IMR-90 (cell line): ENCODE measurements around the gene LRRC3C. TPM values are rescaled to one million over a fixed set of nuclear protein-coding genes. Genes with fewer than 3 reads are reported as not detected.

Experiments
- ATAC-seq: fragments of 200-7000 bp; cut with Tn5 transposase; 2 replicates; pipeline ENCODE4 v1.9.1; 2020; ENCODE audit warnings: low read depth, mild to moderate bottlenecking, moderate library complexity
- BruUV-seq: library from RNA; stranded (reverse); fragments of 400-500 nt; replicated peaks from 2 replicates; lab custom pipeline; 2021; lab: Mats Ljungman, UMichigan
- CTCF ChIA-PET: fragments of 300-600 bp; formaldehyde crosslinking; extraction: SDS; loops from one replicate; lab custom pipeline; 2021; ENCODE audit warnings: antibody characterized with exemption; lab: Yijun Ruan, JAX
- POLR2A ChIA-PET: fragments of 300-600 bp; sonication (Branson Sonifier 250); formaldehyde crosslinking; loops from one replicate; lab custom pipeline; 2022; ENCODE audit warnings: antibody characterized with exemption; ENCODE audit not compliant: unreplicated experiment; lab: Charles Lee
- DNase-seq: peaks from one replicate; pipeline ENCODE4 v3.0.0; 2013
- H2AFZ ChIP-seq: replicated peaks from 2 replicates; pipeline ENCODE3; 2013; ENCODE audit warnings: low read length, mild to moderate bottlenecking; ENCODE audit not compliant: poor library complexity
- H2AK5ac ChIP-seq: 2 replicates; pipeline ENCODE4 v1.6.1; 2013; ENCODE audit warnings: low read depth, low read length, inconsistent platforms
- H2AK9ac ChIP-seq: replicated peaks from 2 replicates; pipeline ENCODE3; 2013; ENCODE audit warnings: mild to moderate bottlenecking, low read depth, low read length, moderate library complexity; ENCODE audit not compliant: poor library complexity
- H2BK120ac ChIP-seq: 2 replicates; pipeline ENCODE4 v1.6.1; 2013; ENCODE audit warnings: low read depth, low read length, inconsistent platforms
- H2BK15ac ChIP-seq: 3 replicates; pipeline ENCODE4 v1.6.1; 2013; ENCODE audit warnings: low read depth, low read length, inconsistent platforms
- H2BK20ac ChIP-seq: 2 replicates; pipeline ENCODE4 v1.6.1; 2013; ENCODE audit warnings: low read depth, mild to moderate bottlenecking, inconsistent platforms, low read length, moderate library complexity
- H2BK5ac ChIP-seq: 2 replicates; pipeline ENCODE4 v1.6.1; 2013; ENCODE audit warnings: mild to moderate bottlenecking, low read depth, low read length, inconsistent platforms; ENCODE audit not compliant: poor library complexity, severe bottlenecking
- H3K14ac ChIP-seq: replicated peaks from 2 replicates; pipeline ENCODE4 v1.6.1; 2013; ENCODE audit warnings: low read depth, low read length, inconsistent platforms
- H3K18ac ChIP-seq: 2 replicates; pipeline ENCODE4 v1.6.1; 2013; ENCODE audit warnings: low read depth, low read length, control low read depth
- H3K23ac ChIP-seq: 2 replicates; pipeline ENCODE4 v1.6.1; 2013; ENCODE audit warnings: low read depth, low read length, inconsistent platforms
- H3K27ac ChIP-seq: 2 replicates; pipeline ENCODE4 v1.5.1; 2013; ENCODE audit warnings: mild to moderate bottlenecking, control low read depth, low read length; ENCODE audit not compliant: insufficient read depth
- H3K27me3 ChIP-seq: 2 replicates; pipeline ENCODE4 v1.6.1; 2013; ENCODE audit warnings: low read length; ENCODE audit not compliant: control insufficient read depth, insufficient read depth
- H3K36me3 ChIP-seq: 2 replicates; pipeline ENCODE4 v1.6.1; 2013; ENCODE audit warnings: low read length, mixed read lengths; ENCODE audit not compliant: control insufficient read depth, insufficient read depth
- H3K4ac ChIP-seq: 2 replicates; pipeline ENCODE4 v1.6.1; 2013; ENCODE audit warnings: low read depth, low read length, inconsistent platforms
- H3K4me1 ChIP-seq: 2 replicates; pipeline ENCODE4 v1.6.1; 2013; ENCODE audit warnings: low read length, mixed read lengths; ENCODE audit not compliant: control insufficient read depth, insufficient read depth
- H3K4me2 ChIP-seq: 2 replicates; pipeline ENCODE4 v1.6.1; 2013; ENCODE audit warnings: low read depth, mild to moderate bottlenecking, control low read depth, low read length, moderate library complexity
- H3K4me3 ChIP-seq: 2 replicates; pipeline ENCODE4 v1.5.1; 2013; ENCODE audit warnings: low read depth, mild to moderate bottlenecking, control low read depth, low read length, moderate library complexity; ENCODE audit not compliant: insufficient read depth
- H3K56ac ChIP-seq: 2 replicates; pipeline ENCODE4 v1.6.1; 2013; ENCODE audit warnings: low read length, inconsistent platforms; ENCODE audit not compliant: insufficient read depth; ENCODE audit errors: extremely low read depth
- H3K79me1 ChIP-seq, 2 experiments: 2 replicates each; pipeline ENCODE4 v1.6.1; 2013; ENCODE audit warnings: low read length in 2 of 2, inconsistent platforms in 1 of 2, low read depth in 1 of 2
- H3K9ac ChIP-seq: 2 replicates; pipeline ENCODE4 v1.6.1; 2013; ENCODE audit warnings: low read depth, low read length, control low read depth
- H3K9me1 ChIP-seq: 2 replicates; pipeline ENCODE4 v1.6.1; 2013; ENCODE audit warnings: low read length, inconsistent platforms; ENCODE audit not compliant: insufficient read depth
- H3K9me3 ChIP-seq: 2 replicates; pipeline ENCODE4 v1.6.1; 2013; ENCODE audit warnings: low read length; ENCODE audit not compliant: control insufficient read depth, insufficient read depth
- H4K20me1 ChIP-seq: 2 replicates; pipeline ENCODE4 v1.6.1; 2013; ENCODE audit warnings: low read length, inconsistent platforms; ENCODE audit not compliant: insufficient read depth
- H4K5ac ChIP-seq: 2 replicates; pipeline ENCODE4 v1.6.1; 2013; ENCODE audit warnings: mild to moderate bottlenecking, low read depth, low read length, control low read depth
- H4K8ac ChIP-seq, 2 experiments: 2 replicates each; pipeline ENCODE4 v1.6.1; 2013; ENCODE audit warnings: low read depth in 2 of 2, low read length in 2 of 2, control low read depth in 1 of 2, inconsistent platforms in 1 of 2
- H4K91ac ChIP-seq: 2 replicates; pipeline ENCODE4 v1.6.1; 2013; ENCODE audit warnings: low read depth, low read length, inconsistent platforms; ENCODE audit not compliant: insufficient read depth
- BHLHE40 ChIP-seq: fragments of 150-350 bp; IDR thresholded peaks from 2 replicates; pipeline ENCODE4 v1.6.1; 2016; ENCODE audit warnings: mild to moderate bottlenecking, low read depth, low read length
- CEBPB ChIP-seq: IDR thresholded peaks from 2 replicates; pipeline ENCODE4 v1.6.1; 2012; ENCODE audit warnings: low read depth, low read length, improper control_type of control experiment
- ELK1 ChIP-seq: fragments of 150-350 bp; IDR thresholded peaks from 2 replicates; pipeline ENCODE4 v1.6.1; 2016; ENCODE audit warnings: low read depth, mild to moderate bottlenecking, low read length, moderate library complexity, borderline replicate concordance
- FOS ChIP-seq: fragments of 150-350 bp; IDR thresholded peaks from 2 replicates; pipeline ENCODE4 v1.6.1; 2016; ENCODE audit warnings: low read depth, low read length
- MAFK ChIP-seq: IDR thresholded peaks from 2 replicates; pipeline ENCODE4 v1.6.1; 2012; ENCODE audit warnings: low read depth, low read length, improper control_type of control experiment
- MAZ ChIP-seq: IDR thresholded peaks from 2 replicates; pipeline ENCODE4 v1.6.1; 2012; ENCODE audit warnings: low read depth, mild to moderate bottlenecking, low read length, improper control_type of control experiment, moderate library complexity, borderline replicate concordance
- MXI1 ChIP-seq: IDR thresholded peaks from 2 replicates; pipeline ENCODE4 v1.6.1; 2012; ENCODE audit warnings: low read depth, mild to moderate bottlenecking, low read length, moderate library complexity, borderline replicate concordance
- RAD21 ChIP-seq: IDR thresholded peaks from 2 replicates; pipeline ENCODE4 v1.6.1; 2012; ENCODE audit warnings: low read length, improper control_type of control experiment
- RCOR1 ChIP-seq: IDR thresholded peaks from 2 replicates; pipeline ENCODE4 v1.6.1; 2012; ENCODE audit warnings: mild to moderate bottlenecking, low read length, improper control_type of control experiment; ENCODE audit not compliant: insufficient replicate concordance
- RFX5 ChIP-seq: IDR thresholded peaks from 2 replicates; pipeline ENCODE4 v1.8.0; 2012; ENCODE audit warnings: low read depth, mild to moderate bottlenecking, low read length, moderate library complexity
- WGBS, 2 experiments: methylation state at CpG; one replicate each; pipeline versions ENCODE4 v1.1.5 to v1.1.7; 2013; ENCODE audit warnings: missing lambda C conversion rate in 2 of 2; ENCODE audit not compliant: insufficient read length in 1 of 2; ENCODE audit errors: extremely low coverage in 2 of 2; 5-methylcytosine and 5-hydroxymethylcytosine counted together
- dilution Hi-C: fragments of 300-500 bp; cut with HindIII; formaldehyde crosslinking; loops from one replicate; pipeline ENCODE4 v1.14.3; 2018; ENCODE audit warnings: low sequenced_read_pairs; ENCODE audit not compliant: unreplicated experiment
- in situ Hi-C: fragments of 300-500 bp; cut with MboI; formaldehyde crosslinking; loops from 3 replicates; pipeline ENCODE4 v1.14.3; 2019; ENCODE audit warnings: low sequenced_read_pairs, inconsistent platforms, mixed read lengths
- intact Hi-C: fragments of 100-400 bp; cut with micrococcal nuclease; formaldehyde crosslinking; loops from 2 replicates; pipeline ENCODE4 v1.10.0; 2022
- polyA plus RNA-seq, 3 experiments: library from polyadenylated mRNA; depleted of rRNA; stranded (reverse); fragments of >200 nt; gene quantifications; 2 replicates each; pipeline ENCODE4 v1.2.3, GENCODE V29; 2012; ENCODE audit warnings: low replicate concordance in 1 of 3
- total RNA-seq: library from RNA; depleted of rRNA; stranded (reverse); fragments of >200 nt; gene quantifications from 2 replicates; pipeline ENCODE4 v1.2.3, GENCODE V29; 2012

The LRRC3C gene
- total and polyA plus RNA-seq, 2 of the 4 experiments (the other 2 are of a cell fraction): not detected

GRCh38 chr17:39949028-39949427 is 21.5 kb downstream of the LRRC3C start:
- WGBS, 2 experiments: 80% methylated on average over 1 of the region's 2 CpGs; no CpG with 5 or more reads in 1 of the 2 experiments
- no peak overlapping the region for H2AFZ ChIP-seq
- no TSS peak for BruUV-seq
- H3K4me3 ChIP-seq: no peak overlapping the region
- no peak for TF ChIP-seq ELK1
- no peak for TF ChIP-seq MAZ
- TF ChIP-seq RFX5: no peak
- TF ChIP-seq FOS: no peak
- no peak for TF ChIP-seq MAFK
- no peak for TF ChIP-seq MXI1
- TF ChIP-seq RCOR1: no peak
- no peak for TF ChIP-seq CEBPB
- no peak for TF ChIP-seq RAD21
- TF ChIP-seq BHLHE40: no peak
- no peak overlapping the region for H2BK20ac ChIP-seq
- H3K23ac ChIP-seq: no peak overlapping the region
- H3K9ac ChIP-seq: no peak overlapping the region
- no peak overlapping the region for H3K56ac ChIP-seq
- peaks cover 0 to 4% of the 10 kb centered on the region in 2 experiments; a peak in 1 of 4 replicates for H3K79me1 ChIP-seq
- H4K91ac ChIP-seq: no peak overlapping the region
- ChIA-PET CTCF (no interaction called here), POLR2A (no interaction called here)
- no peak overlapping the region for H2BK15ac ChIP-seq
- H3K27ac ChIP-seq: no peak overlapping the region
- no peak overlapping the region for H3K4ac ChIP-seq
- intact Hi-C loops: no loop called here
- dilution Hi-C loops: no loop called here
- H3K18ac ChIP-seq: no peak overlapping the region
- no peak overlapping the region for H4K8ac ChIP-seq
- H3K27me3 ChIP-seq: peaks cover 7% of the 10 kb centered on the region
- H3K4me2 ChIP-seq: no peak overlapping the region
- in situ Hi-C loops: no loop called here
- H2BK120ac ChIP-seq: no peak overlapping the region
- DNase-seq (no peak), ATAC-seq (no peak)
- no peaks in the 10 kb centered on the region for H3K9me3 ChIP-seq
- no peak overlapping the region for H2AK5ac ChIP-seq
- H4K5ac ChIP-seq: no peak overlapping the region
- no peaks in the 10 kb centered on the region for H3K36me3 ChIP-seq
- H4K20me1 ChIP-seq: no peaks in the 10 kb centered on the region
- no peak overlapping the region for H2AK9ac ChIP-seq
- peaks cover 7% of the 10 kb centered on the region for H3K4me1 ChIP-seq
- no peak overlapping the region for H3K14ac ChIP-seq
- no peak overlapping the region for H2BK5ac ChIP-seq
- peaks cover 12% of the 10 kb centered on the region for H3K9me1 ChIP-seq
